Hematopoietic multipotent progenitor cell treated with erythropoietin and hydrocortisone succinate and interleukin-3 and kit ligand, for 4 days (in vitro differentiated cells): ENCODE measurements around the gene GLYATL3.

Experiments
- DNase-seq: peaks from one replicate; pipeline ENCODE4 v3.0.0-alpha.2; 2015

GLYATL3 gene

GRCh38 chr6:49548613-49549304, 49.0 kb downstream of the GLYATL3 start:
- no peak for DNase-seq

- no peak for DNase-seq
Measured at GRCh38 chr6:49549691-49550491, 50.2 kb downstream of the GLYATL3 start.

- DNase-seq = peak; percentile 75
Measured at GRCh38 chr6:49550492-49551077, 50.9 kb downstream of the GLYATL3 start, which contains the start of gene C6orf141. C6orf141 (plus strand) TSS chr6:49550668; CDS start chr6:49550793, 125 bp downstream.

GRCh38 chr6:49551078-49551865, 51.5 kb downstream of the GLYATL3 start:
- peak; percentile 26 for DNase-seq

GRCh38 chr6:49551866-49552129, 52.1 kb downstream of the GLYATL3 start:
- DNase-seq = no peak

- DNase-seq = no peak
Measured at GRCh38 chr6:49552596-49552995, 52.9 kb downstream of the GLYATL3 start.

- no peak for DNase-seq
Measured at GRCh38 chr6:49553384-49553783, 53.7 kb downstream of the GLYATL3 start.

- DNase-seq = no peak
Measured at GRCh38 chr6:49555951-49556350, 56.2 kb downstream of the GLYATL3 start.

GRCh38 chr6:49556429-49556837, 56.7 kb downstream of the GLYATL3 start:
- DNase-seq = peak; percentile 62

- no peak for DNase-seq
Measured at GRCh38 chr6:49557177-49557576, 57.5 kb downstream of the GLYATL3 start.

GRCh38 chr6:49558238-49558637, 58.5 kb downstream of the GLYATL3 start:
- DNase-seq = no peak

GRCh38 chr6:49563006-49563886, 63.5 kb downstream of the GLYATL3 start:
- DNase-seq = peak; percentile 37

- no peak for DNase-seq
Measured at GRCh38 chr6:49564552-49564951, 64.8 kb downstream of the GLYATL3 start.

GRCh38 chr6:49565261-49565660, 65.5 kb downstream of the GLYATL3 start:
- DNase-seq = no peak

GRCh38 chr6:49565855-49566254, 66.1 kb downstream of the GLYATL3 start:
- no peak for DNase-seq

GRCh38 chr6:49570474-49571079, 70.9 kb downstream of the GLYATL3 start:
- DNase-seq = peak; percentile 16

- DNase-seq = no peak
Measured at GRCh38 chr6:49576618-49577017, 76.9 kb downstream of the GLYATL3 start.
